Neural progenitor cell (in vitro differentiated cells): ENCODE results near the gene PPP1R37.

Experiments
- EZH2 ChIP-seq: fragments of 200-600 bp; sonication (generic); IDR thresholded peaks from 2 replicates; pipeline ENCODE4 v1.6.1; 2017; ENCODE audit warnings: antibody characterized with exemption, mild to moderate bottlenecking, moderate library complexity
- EZH2phosphoT487 ChIP-seq: fragments of 200-600 bp; sonication (generic); IDR thresholded peaks from 2 replicates; pipeline ENCODE4 v1.6.1; 2017; ENCODE audit warnings: antibody characterized with exemption
- TF ChIP-seq, protein P1 (sequence below): fragments of 200-600 bp; sonication (generic); IDR thresholded peaks from 2 replicates; pipeline ENCODE4 v1.5.1; 2017; ENCODE audit warnings: antibody characterized with exemption, mild to moderate bottlenecking

GRCh38 chr19:45090606-45091005, 2.4 kb upstream of the PPP1R37 start:
- TF ChIP-seq EZH2 (no peak), EZH2phosphoT487 (no peak)
- TF ChIP-seq, protein P1, sequence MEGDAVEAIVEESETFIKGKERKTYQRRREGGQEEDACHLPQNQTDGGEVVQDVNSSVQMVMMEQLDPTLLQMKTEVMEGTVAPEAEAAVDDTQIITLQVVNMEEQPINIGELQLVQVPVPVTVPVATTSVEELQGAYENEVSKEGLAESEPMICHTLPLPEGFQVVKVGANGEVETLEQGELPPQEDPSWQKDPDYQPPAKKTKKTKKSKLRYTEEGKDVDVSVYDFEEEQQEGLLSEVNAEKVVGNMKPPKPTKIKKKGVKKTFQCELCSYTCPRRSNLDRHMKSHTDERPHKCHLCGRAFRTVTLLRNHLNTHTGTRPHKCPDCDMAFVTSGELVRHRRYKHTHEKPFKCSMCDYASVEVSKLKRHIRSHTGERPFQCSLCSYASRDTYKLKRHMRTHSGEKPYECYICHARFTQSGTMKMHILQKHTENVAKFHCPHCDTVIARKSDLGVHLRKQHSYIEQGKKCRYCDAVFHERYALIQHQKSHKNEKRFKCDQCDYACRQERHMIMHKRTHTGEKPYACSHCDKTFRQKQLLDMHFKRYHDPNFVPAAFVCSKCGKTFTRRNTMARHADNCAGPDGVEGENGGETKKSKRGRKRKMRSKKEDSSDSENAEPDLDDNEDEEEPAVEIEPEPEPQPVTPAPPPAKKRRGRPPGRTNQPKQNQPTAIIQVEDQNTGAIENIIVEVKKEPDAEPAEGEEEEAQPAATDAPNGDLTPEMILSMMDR = no peak
